Activated CD4-positive, alpha-beta memory T cell treated with anti-CD3 and anti-CD28 coated beads, Interleukin-2, amount 10 ng/mL, durations not matched to agents 7 days and 5 days (primary cell): ENCODE measurements around the gene ADAMTS9. TPM values are rescaled to one million over a fixed set of nuclear protein-coding genes. Genes with fewer than 3 reads are reported as not detected.

ENCODE experiments used
- CTCF ChIA-PET: fragments of 350-600 bp; sonication (Branson Sonifier 250); formaldehyde crosslinking; loops from one replicate; lab custom pipeline; 2021; ENCODE audit warnings: antibody characterized with exemption, inconsistent platforms; lab: Charles Lee
- POLR2A ChIA-PET: fragments of 350-600 bp; sonication (Branson Sonifier 250); formaldehyde crosslinking; loops from one replicate; lab custom pipeline; 2021; ENCODE audit warnings: antibody characterized with exemption; lab: Charles Lee
- DNase-seq: peaks from one replicate; pipeline ENCODE4 v3.0.0-alpha.2; 2020
- H3K27ac Mint-ChIP-seq: one replicate; pipeline ENCODE4 v1.8.0; 2021; ENCODE audit warnings: mild to moderate bottlenecking, mixed read lengths
- H3K27me3 Mint-ChIP-seq: one replicate; pipeline ENCODE4 v1.8.0; 2021; ENCODE audit warnings: mixed read lengths
- H3K36me3 Mint-ChIP-seq: one replicate; pipeline ENCODE4 v1.8.0; 2021; ENCODE audit warnings: low read depth, mixed read lengths
- H3K4me1 Mint-ChIP-seq: one replicate; pipeline ENCODE4 v1.8.0; 2021; ENCODE audit warnings: mixed read lengths
- H3K4me3 Mint-ChIP-seq: one replicate; pipeline ENCODE4 v1.8.0; 2021; ENCODE audit warnings: mild to moderate bottlenecking, mixed read lengths
- H3K9me3 Mint-ChIP-seq: one replicate; pipeline ENCODE4 v1.8.0; 2021; ENCODE audit warnings: mixed read lengths
- total RNA-seq, 2 experiments: library from RNA; stranded (reverse); gene quantifications; one replicate each; pipeline ENCODE4 v1.2.3, GENCODE V29; 2021

ADAMTS9 gene
- total RNA-seq, 2 experiments from 2014 or later, result not detected

GRCh38 chr3:64705946-64706345, 18.1 kb upstream of the ADAMTS9 start:
- Mint-ChIP-seq H3K9me3 (no peaks in the 10 kb centered on the region), H3K36me3 (no peaks in the 10 kb centered on the region), H3K27me3 (no peaks in the 10 kb centered on the region), H3K4me3 (no peak overlapping the region), H3K4me1 (no peaks in the 10 kb centered on the region), H3K27ac (no peak overlapping the region)
- no peak for DNase-seq
- CTCF ChIA-PET, result no interaction called here
- POLR2A ChIA-PET, result no interaction called here

- DNase-seq, result no peak
- no peaks in the 10 kb centered on the region for H3K4me1 Mint-ChIP-seq
- no peak overlapping the region for H3K27ac Mint-ChIP-seq
These were observed 9.1 kb upstream of the ADAMTS9 start for GRCh38 chr3:64696896-64697295.

GRCh38 chr3:64694114-64694513, 6.3 kb upstream of the ADAMTS9 start:
- DNase-seq, result no peak
- ChIA-PET POLR2A (no interaction called here), CTCF (no interaction called here)
- peaks cover 2% of the 10 kb centered on the region for H3K9me3 Mint-ChIP-seq
- peaks cover 3% of the 10 kb centered on the region for H3K27me3 Mint-ChIP-seq
- H3K4me3 Mint-ChIP-seq, result no peak overlapping the region
- no peaks in the 10 kb centered on the region for H3K36me3 Mint-ChIP-seq
- no peaks in the 10 kb centered on the region for H3K4me1 Mint-ChIP-seq
- no peak overlapping the region for H3K27ac Mint-ChIP-seq

More at GRCh38 chr3:64696896-64697295, 9.1 kb upstream of the ADAMTS9 start:
- Mint-ChIP-seq H3K36me3 (no peaks in the 10 kb centered on the region), H3K4me3 (no peak overlapping the region), H3K9me3 (peaks cover 2% of the 10 kb centered on the region), H3K27me3 (no peaks in the 10 kb centered on the region)
- CTCF ChIA-PET, result no interaction called here
- POLR2A ChIA-PET, result no interaction called here

- H3K27ac Mint-ChIP-seq, result no peak overlapping the region
- peaks cover 3% of the 10 kb centered on the region for H3K36me3 Mint-ChIP-seq
- H3K4me3 Mint-ChIP-seq, result no peak overlapping the region
These were observed 5.2 kb upstream of the ADAMTS9 start for GRCh38 chr3:64693031-64693430.

GRCh38 chr3:64691051-64691450, 3.3 kb upstream of the ADAMTS9 start:
- Mint-ChIP-seq H3K4me3 (no peak overlapping the region), H3K36me3 (peaks cover 3% of the 10 kb centered on the region), H3K27me3 (peaks cover 23% of the 10 kb centered on the region), H3K27ac (no peak overlapping the region), H3K4me1 (no peaks in the 10 kb centered on the region), H3K9me3 (no peaks in the 10 kb centered on the region)
- no peak for DNase-seq
- ChIA-PET CTCF (no interaction called here), POLR2A (no interaction called here)

More at GRCh38 chr3:64693031-64693430, 5.2 kb upstream of the ADAMTS9 start:
- POLR2A ChIA-PET, result no interaction called here
- H3K9me3 Mint-ChIP-seq, result peaks cover 2% of the 10 kb centered on the region
- no peak for DNase-seq
- H3K4me1 Mint-ChIP-seq, result no peaks in the 10 kb centered on the region
- peaks cover 11% of the 10 kb centered on the region for H3K27me3 Mint-ChIP-seq
- CTCF ChIA-PET, result no interaction called here

GRCh38 chr3:64687086-64687780, 567 bp downstream of the ADAMTS9 start:
- Mint-ChIP-seq H3K27ac (no peak overlapping the region), H3K36me3 (peaks cover 3% of the 10 kb centered on the region), H3K4me1 (no peaks in the 10 kb centered on the region), H3K27me3 (peaks cover 45% of the 10 kb centered on the region), H3K4me3 (no peak overlapping the region), H3K9me3 (no peaks in the 10 kb centered on the region)
- POLR2A ChIA-PET, result no interaction called here
- DNase-seq, result no peak
- CTCF ChIA-PET, result no interaction called here

GRCh38 chr3:64686446-64686908, 1.3 kb downstream of the ADAMTS9 start:
- Mint-ChIP-seq H3K27ac (no peak overlapping the region), H3K36me3 (peaks cover 3% of the 10 kb centered on the region), H3K4me3 (no peak overlapping the region), H3K9me3 (no peaks in the 10 kb centered on the region), H3K4me1 (no peaks in the 10 kb centered on the region), H3K27me3 (peaks cover 45% of the 10 kb centered on the region)
- no peak for DNase-seq
- CTCF ChIA-PET, result no interaction called here
- POLR2A ChIA-PET, result no interaction called here

- ChIA-PET CTCF (no interaction called here), POLR2A (no interaction called here)
- H3K27ac Mint-ChIP-seq, result no peak overlapping the region
- peaks cover 3% of the 10 kb centered on the region for H3K36me3 Mint-ChIP-seq
- DNase-seq, result no peak
- H3K4me3 Mint-ChIP-seq, result no peak overlapping the region
- peaks cover 45% of the 10 kb centered on the region for H3K27me3 Mint-ChIP-seq
- no peaks in the 10 kb centered on the region for H3K9me3 Mint-ChIP-seq
- H3K4me1 Mint-ChIP-seq, result no peaks in the 10 kb centered on the region
These were observed 1.9 kb downstream of the ADAMTS9 start for GRCh38 chr3:64685800-64686445.

- H3K27me3 Mint-ChIP-seq, result peaks cover 44% of the 10 kb centered on the region
- peaks cover 3% of the 10 kb centered on the region for H3K36me3 Mint-ChIP-seq
- POLR2A ChIA-PET, result no interaction called here
- no peak overlapping the region for H3K27ac Mint-ChIP-seq
- H3K9me3 Mint-ChIP-seq, result no peaks in the 10 kb centered on the region
- CTCF ChIA-PET, result no interaction called here
- H3K4me3 Mint-ChIP-seq, result no peak overlapping the region
- DNase-seq, result no peak
- no peaks in the 10 kb centered on the region for H3K4me1 Mint-ChIP-seq
These were observed 2.4 kb downstream of the ADAMTS9 start for GRCh38 chr3:64685331-64685799.

GRCh38 chr3:64684715-64685261, 3.0 kb downstream of the ADAMTS9 start:
- ChIA-PET CTCF (no interaction called here), POLR2A (no interaction called here)
- Mint-ChIP-seq H3K27ac (no peak overlapping the region), H3K9me3 (no peaks in the 10 kb centered on the region), H3K36me3 (peaks cover 3% of the 10 kb centered on the region), H3K4me3 (no peak overlapping the region), H3K4me1 (no peaks in the 10 kb centered on the region), H3K27me3 (peaks cover 43% of the 10 kb centered on the region)
- DNase-seq, result no peak

GRCh38 chr3:64681827-64682226, 6.0 kb downstream of the ADAMTS9 start:
- ChIA-PET POLR2A (no interaction called here), CTCF (no interaction called here)
- Mint-ChIP-seq H3K4me1 (no peaks in the 10 kb centered on the region), H3K4me3 (no peak overlapping the region), H3K36me3 (no peaks in the 10 kb centered on the region), H3K9me3 (no peaks in the 10 kb centered on the region), H3K27ac (no peak overlapping the region), H3K27me3 (peaks cover 30% of the 10 kb centered on the region)
- no peak for DNase-seq

- Mint-ChIP-seq H3K9me3 (no peaks in the 10 kb centered on the region), H3K27ac (no peak overlapping the region), H3K27me3 (peaks cover 22% of the 10 kb centered on the region), H3K36me3 (no peaks in the 10 kb centered on the region), H3K4me3 (no peak overlapping the region), H3K4me1 (no peaks in the 10 kb centered on the region)
- ChIA-PET CTCF (no interaction called here), POLR2A (no interaction called here)
- DNase-seq, result no peak
These were observed 6.8 kb downstream of the ADAMTS9 start for GRCh38 chr3:64681015-64681414.

GRCh38 chr3:64680334-64680733, 7.5 kb downstream of the ADAMTS9 start:
- Mint-ChIP-seq H3K27me3 (peaks cover 17% of the 10 kb centered on the region), H3K9me3 (no peaks in the 10 kb centered on the region), H3K36me3 (no peaks in the 10 kb centered on the region), H3K4me1 (no peaks in the 10 kb centered on the region), H3K27ac (no peak overlapping the region), H3K4me3 (no peak overlapping the region)
- ChIA-PET CTCF (no interaction called here), POLR2A (no interaction called here)
- DNase-seq, result no peak
